HG03139 (cell line): ENCODE measurements around the gene ADAMTS2.

Source experiments
- ATAC-seq: cut with Tn5 transposase; IDR thresholded peaks from one replicate; pipeline ENCODE4 v1.9.1; 2021; ENCODE audit not compliant: unreplicated experiment

Gene ADAMTS2

GRCh38 chr5:179204572-179204971, 140.7 kb downstream of the ADAMTS2 start:
- no peak for ATAC-seq

GRCh38 chr5:179203248-179203647, 142.0 kb downstream of the ADAMTS2 start:
- ATAC-seq, result no peak

GRCh38 chr5:179201986-179202385, 143.3 kb downstream of the ADAMTS2 start:
- no peak for ATAC-seq

GRCh38 chr5:179199246-179199645, 146.0 kb downstream of the ADAMTS2 start:
- no peak for ATAC-seq

GRCh38 chr5:179198825-179199224, 146.4 kb downstream of the ADAMTS2 start:
- no peak for ATAC-seq

- no peak for ATAC-seq
These were observed 148.7 kb downstream of the ADAMTS2 start for GRCh38 chr5:179196405-179197079.

GRCh38 chr5:179195561-179196404, 149.5 kb downstream of the ADAMTS2 start:
- no peak for ATAC-seq

- ATAC-seq, result no peak
These were observed 150.3 kb downstream of the ADAMTS2 start for GRCh38 chr5:179194941-179195381.

GRCh38 chr5:179194201-179194910, 150.9 kb downstream of the ADAMTS2 start:
- no peak for ATAC-seq

GRCh38 chr5:179193746-179194145, 151.5 kb downstream of the ADAMTS2 start:
- ATAC-seq, result no peak

- ATAC-seq, result no peak
These were observed 152.3 kb downstream of the ADAMTS2 start for GRCh38 chr5:179192891-179193470.

GRCh38 chr5:179192185-179192890, 152.9 kb downstream of the ADAMTS2 start:
- no peak for ATAC-seq

- no peak for ATAC-seq
These were observed 153.6 kb downstream of the ADAMTS2 start for GRCh38 chr5:179191506-179192184.

- no peak for ATAC-seq
These were observed 154.3 kb downstream of the ADAMTS2 start for GRCh38 chr5:179190851-179191505.

- ATAC-seq, result no peak
These were observed 156.6 kb downstream of the ADAMTS2 start for GRCh38 chr5:179188636-179189035.

GRCh38 chr5:179187681-179188575, 157.3 kb downstream of the ADAMTS2 start:
- no peak for ATAC-seq

- ATAC-seq, result no peak
These were observed 158.0 kb downstream of the ADAMTS2 start for GRCh38 chr5:179187229-179187678.

- ATAC-seq, result no peak
These were observed 158.5 kb downstream of the ADAMTS2 start for GRCh38 chr5:179186801-179187200.
